OCI-LY7 (cell line): ENCODE measurements around the gene TPO. TPM values are rescaled to one million over a fixed set of nuclear protein-coding genes. Genes with fewer than 3 reads are reported as not detected.
"Not testable (repeated sequence)": the region's sequence is repeated elsewhere in the genome, so short reads cannot be mapped to it uniquely, and the experiment has no call there.

Experiments used
- BruUV-seq: library from RNA; stranded (reverse); fragments of 400-500 nt; replicated peaks from 2 replicates; lab custom pipeline; 2021; lab: Mats Ljungman, UMichigan
- CTCF ChIA-PET: fragments of 300-600 bp; sonication (Branson Sonifier 250); formaldehyde crosslinking; loops from one replicate; lab custom pipeline; 2022; ENCODE audit warnings: antibody characterized with exemption; ENCODE audit not compliant: unreplicated experiment; lab: Charles Lee
- POLR2A ChIA-PET: fragments of 300-600 bp; sonication (Branson Sonifier 250); formaldehyde crosslinking; loops from one replicate; lab custom pipeline; 2022; ENCODE audit warnings: antibody characterized with exemption; lab: Charles Lee
- DNase-seq: peaks from one replicate; pipeline ENCODE4 v3.0.0-alpha.2; 2015; ENCODE audit warnings: low spot score
- H2AFZ ChIP-seq: fragments of 200-600 bp; sonication (generic), shearing (Covaris generic); 2 replicates; pipeline ENCODE4 v1.6.1; 2014; ENCODE audit warnings: mild to moderate bottlenecking, antibody characterized with exemption, low read length, moderate library complexity
- H3K27ac ChIP-seq: fragments of 200-600 bp; sonication (generic); 2 replicates; pipeline ENCODE4 v1.5.1; 2014; ENCODE audit warnings: mixed run types, low read depth, mild to moderate bottlenecking, moderate library complexity, low read length, inconsistent platforms; ENCODE audit not compliant: poor library complexity, severe bottlenecking
- H3K36me3 ChIP-seq: fragments of 200-600 bp; sonication (generic); 2 replicates; pipeline ENCODE4 v1.6.1; 2014; ENCODE audit warnings: mild to moderate bottlenecking, antibody characterized with exemption, low read length, moderate library complexity, mixed read lengths; ENCODE audit not compliant: insufficient read depth
- H3K4me1 ChIP-seq: fragments of 200-600 bp; sonication (generic); 2 replicates; pipeline ENCODE4 v1.5.1; 2014; ENCODE audit warnings: mild to moderate bottlenecking, low read length; ENCODE audit not compliant: insufficient read depth, poor library complexity, severe bottlenecking
- H3K4me2 ChIP-seq: fragments of 200-600 bp; sonication (generic); 2 replicates; pipeline ENCODE4 v1.6.1; 2014; ENCODE audit warnings: mild to moderate bottlenecking, low read length
- H3K4me3 ChIP-seq: fragments of 200-600 bp; sonication (generic); 2 replicates; pipeline ENCODE4 v1.5.1; 2014; ENCODE audit warnings: mild to moderate bottlenecking, low read depth, low read length; ENCODE audit not compliant: poor library complexity, severe bottlenecking
- H3K79me2 ChIP-seq: fragments of 200-600 bp; sonication (generic); 2 replicates; pipeline ENCODE4 v1.6.1; 2016; ENCODE audit warnings: low read depth, mild to moderate bottlenecking, low read length, moderate library complexity, mixed read lengths; ENCODE audit not compliant: insufficient read depth
- H3K9me2 ChIP-seq: fragments of 200-600 bp; sonication (generic); 2 replicates; pipeline ENCODE4 v1.6.1; 2016; ENCODE audit warnings: mild to moderate bottlenecking, low read length, mixed read lengths; ENCODE audit not compliant: insufficient read depth
- H3K9me3 ChIP-seq: fragments of 200-600 bp; sonication (generic); 2 replicates; pipeline ENCODE4 v1.6.1; 2014; ENCODE audit warnings: mild to moderate bottlenecking, mixed run types, low read length, mixed read lengths
- H4K20me1 ChIP-seq: fragments of 200-600 bp; sonication (generic); 2 replicates; pipeline ENCODE4 v1.6.1; 2014; ENCODE audit warnings: mild to moderate bottlenecking, antibody characterized with exemption, low read length, moderate library complexity, mixed read lengths; ENCODE audit not compliant: insufficient read depth
- CTCF ChIP-seq: fragments of 200-600 bp; sonication (generic); conservative IDR thresholded peaks from 2 replicates; pipeline ENCODE4 v1.5.1; 2014; ENCODE audit warnings: mild to moderate bottlenecking, antibody characterized with exemption, low read length, moderate library complexity, mixed read lengths
- EZH2phosphoT487 ChIP-seq: fragments of 200-600 bp; sonication (generic); IDR thresholded peaks from 2 replicates; pipeline ENCODE4 v1.6.1; 2018; ENCODE audit warnings: low read depth, borderline replicate concordance, mild to moderate bottlenecking, mixed run types, antibody characterized with exemption, low read length, moderate library complexity, mixed read lengths
- intact Hi-C: fragments of 100-400 bp; cut with micrococcal nuclease; formaldehyde crosslinking; loops from one replicate; pipeline ENCODE4 v1.10.0; 2022; ENCODE audit not compliant: unreplicated experiment
- total RNA-seq, 2 experiments: library from RNA; depleted of rRNA in 1 of 2; stranded (reverse); fragments of >200 nt in 1 of 2; shearing (Covaris generic) in 1 of 2; gene quantifications; 2 replicates each; pipeline ENCODE4 v1.2.3, GENCODE V29; 2014 to 2022

The TPO gene
- total RNA-seq, 2 experiments from 2014 or later = not detected

- BruUV-seq = no TSS peak
- Histone ChIP-seq H3K9me3 (no peaks in the 10 kb centered on the region), H3K4me3 (no peak overlapping the region), H2AFZ (no peak overlapping the region), H4K20me1 (no peaks in the 10 kb centered on the region), H3K79me2 (no peaks in the 10 kb centered on the region), H3K27ac (no peak overlapping the region), H3K9me2 (no peaks in the 10 kb centered on the region), H3K36me3 (no peaks in the 10 kb centered on the region), H3K4me1 (no peaks in the 10 kb centered on the region), H3K4me2 (no peak overlapping the region)
- TF ChIP-seq EZH2phosphoT487 = no peak
- no peak for TF ChIP-seq CTCF
- DNase-seq = no peak
- ChIA-PET POLR2A (no interaction called here), CTCF (interaction anchor here (0.6 kb wide), 1 partner anchor 410 kb away, joined by 3 read pairs; no protein-coding TSS in a partner anchor)
- intact Hi-C loops = no loop called here
These were observed 75.0 kb downstream of the TPO start for GRCh38 chr2:1488181-1488671.

- no peaks in the 10 kb centered on the region for H3K9me3 ChIP-seq
- TF ChIP-seq EZH2phosphoT487 (no peak), CTCF (no peak)
- H3K4me1 ChIP-seq = no peaks in the 10 kb centered on the region
- H3K79me2 ChIP-seq = no peaks in the 10 kb centered on the region
- intact Hi-C loops = no loop called here
- H3K4me3 ChIP-seq = no peak overlapping the region
- no peaks in the 10 kb centered on the region for H4K20me1 ChIP-seq
- H3K9me2 ChIP-seq = no peaks in the 10 kb centered on the region
- H3K27ac ChIP-seq = no peak overlapping the region
- no peak overlapping the region for H3K4me2 ChIP-seq
- no TSS peak for BruUV-seq
- no peak for DNase-seq
- H3K36me3 ChIP-seq = no peaks in the 10 kb centered on the region
- H2AFZ ChIP-seq = no peak overlapping the region
- ChIA-PET POLR2A (no interaction called here), CTCF (no interaction called here)
These were observed 75.6 kb downstream of the TPO start for GRCh38 chr2:1488851-1489250.

GRCh38 chr2:1489486-1489885 is 76.2 kb downstream of the TPO start:
- Histone ChIP-seq H3K27ac (no peak overlapping the region), H2AFZ (no peak overlapping the region), H3K4me2 (no peak overlapping the region), H3K9me3 (no peaks in the 10 kb centered on the region), H3K9me2 (no peaks in the 10 kb centered on the region), H3K36me3 (no peaks in the 10 kb centered on the region), H3K4me1 (no peaks in the 10 kb centered on the region), H3K4me3 (no peak overlapping the region), H3K79me2 (no peaks in the 10 kb centered on the region), H4K20me1 (no peaks in the 10 kb centered on the region)
- TF ChIP-seq EZH2phosphoT487 (no peak), CTCF (no peak)
- no TSS peak for BruUV-seq
- no peak for DNase-seq
- ChIA-PET POLR2A (no interaction called here), CTCF (no interaction called here)
- intact Hi-C loops = no loop called here

- H3K27ac ChIP-seq, H3K79me2 ChIP-seq, DNase-seq, H3K9me3 ChIP-seq, H3K9me2 ChIP-seq, H4K20me1 ChIP-seq, POLR2A ChIA-PET, H2AFZ ChIP-seq, H3K4me2 ChIP-seq, H3K36me3 ChIP-seq, H3K4me3 ChIP-seq, H3K4me1 ChIP-seq, intact Hi-C loops, BruUV-seq, CTCF ChIA-PET: not testable (repeated sequence)
These were observed 77.1 kb downstream of the TPO start for GRCh38 chr2:1490381-1490780.
